ENCODE data around the gene MEX3A.

Gene MEX3A

GRCh38 chr1:156102633-156103511 is 20.6 kb upstream of the MEX3A start:
- Histone ChIP-seq H3K9me3 (no peaks in the 10 kb centered on the region), H3K4me2 (peak overlapping the region; percentile 90), H3K4me1 (peaks cover 57% of the 10 kb centered on the region), H3K27me3 (peaks cover 10% of the 10 kb centered on the region; the same call in 1 of the 2 replicates), H3K4me3 (no peak overlapping the region), H4K20me1 (peaks cover 29% of the 10 kb centered on the region), H3K36me3 (no peaks in the 10 kb centered on the region), H3K27ac (no peak overlapping the region), H3K9ac (no peak overlapping the region)
- no peak for TF ChIP-seq Cebpa-rat (IDR thresholded peaks at IDR 0.05)

GRCh38 chr1:156101880-156102279 is 19.6 kb upstream of the MEX3A start:
- Histone ChIP-seq H3K27ac (no peak overlapping the region), H4K20me1 (peaks cover 39% of the 10 kb centered on the region), H3K9me3 (no peaks in the 10 kb centered on the region), H3K4me1 (peaks cover 64% of the 10 kb centered on the region), H3K9ac (no peak overlapping the region), H3K4me2 (peak overlapping the region; percentile 90; the same call in 1 of the 2 replicates), H3K4me3 (no peak overlapping the region), H3K27me3 (peaks cover 10% of the 10 kb centered on the region; the same call in 1 of the 2 replicates), H3K36me3 (no peaks in the 10 kb centered on the region)
- TF ChIP-seq Cebpa-rat (IDR thresholded peaks at IDR 0.05), result no peak

GRCh38 chr1:156100205-156100995 is 18.1 kb upstream of the MEX3A start:
- no peaks in the 10 kb centered on the region for H3K9me3 ChIP-seq
- no peak for TF ChIP-seq Cebpa-rat (IDR thresholded peaks at IDR 0.05)
- no peak overlapping the region for H3K4me3 ChIP-seq
- no peak overlapping the region for H3K27ac ChIP-seq
- no peak overlapping the region for H3K9ac ChIP-seq
- H3K4me1 ChIP-seq, result peaks cover 67% of the 10 kb centered on the region
- peaks cover 10% of the 10 kb centered on the region; the same call in 1 of the 2 replicates for H3K27me3 ChIP-seq
- no peaks in the 10 kb centered on the region for H3K36me3 ChIP-seq
- no peak overlapping the region for H3K4me2 ChIP-seq
- peaks cover 54% of the 10 kb centered on the region for H4K20me1 ChIP-seq

GRCh38 chr1:156099282-156099681 is 17.0 kb upstream of the MEX3A start:
- no peak overlapping the region for H3K27ac ChIP-seq
- peaks cover 57% of the 10 kb centered on the region for H3K4me1 ChIP-seq
- no peak overlapping the region for H3K4me3 ChIP-seq
- no peaks in the 10 kb centered on the region for H3K36me3 ChIP-seq
- H3K9me3 ChIP-seq, result no peaks in the 10 kb centered on the region
- peaks cover 65% of the 10 kb centered on the region for H4K20me1 ChIP-seq
- H3K27me3 ChIP-seq, result peaks cover 10% of the 10 kb centered on the region; the same call in 1 of the 2 replicates
- H3K9ac ChIP-seq, result no peak overlapping the region
- TF ChIP-seq Cebpa-rat (IDR thresholded peaks at IDR 0.05), result no peak
- H3K4me2 ChIP-seq, result peak overlapping the region; percentile 16; the same call in 1 of the 2 replicates

- Histone ChIP-seq H3K9me3 (no peaks in the 10 kb centered on the region), H3K4me2 (peak overlapping the region; percentile 16; the same call in 1 of the 2 replicates), H4K20me1 (peaks cover 70% of the 10 kb centered on the region), H3K27ac (no peak overlapping the region), H3K36me3 (no peaks in the 10 kb centered on the region), H3K4me3 (no peak overlapping the region), H3K4me1 (peaks cover 52% of the 10 kb centered on the region), H3K9ac (no peak overlapping the region), H3K27me3 (peaks cover 10% of the 10 kb centered on the region; the same call in 1 of the 2 replicates)
- TF ChIP-seq Cebpa-rat (IDR thresholded peaks at IDR 0.05), result no peak
Observed at GRCh38 chr1:156098784-156099183, 16.5 kb upstream of the MEX3A start.

- Histone ChIP-seq H3K36me3 (no peaks in the 10 kb centered on the region), H3K9ac (no peak overlapping the region; the same call in 1 of the 2 replicates), H3K4me3 (no peak overlapping the region)
Observed at GRCh38 chr1:156097499-156098178, 15.4 kb upstream of the MEX3A start.

GRCh38 chr1:156096640-156097391 is 14.6 kb upstream of the MEX3A start:
- no peak for TF ChIP-seq Cebpa-rat (IDR thresholded peaks at IDR 0.05)
- Histone ChIP-seq H4K20me1 (peaks cover 82% of the 10 kb centered on the region), H3K4me3 (no peak overlapping the region), H3K27ac (no peak overlapping the region; the same call in 1 of the 2 replicates), H3K4me2 (peak overlapping the region; percentile 77), H3K27me3 (peaks cover 10% of the 10 kb centered on the region; the same call in 1 of the 2 replicates), H3K36me3 (no peaks in the 10 kb centered on the region), H3K9me3 (no peaks in the 10 kb centered on the region), H3K4me1 (peaks cover 33% of the 10 kb centered on the region), H3K9ac (no peak overlapping the region)

More at GRCh38 chr1:156097499-156098178, 15.4 kb upstream of the MEX3A start:
- H4K20me1 ChIP-seq, result peaks cover 81% of the 10 kb centered on the region
- no peak overlapping the region for H3K27ac ChIP-seq
- peaks cover 41% of the 10 kb centered on the region for H3K4me1 ChIP-seq
- no peak for TF ChIP-seq Cebpa-rat (IDR thresholded peaks at IDR 0.05)
- peaks cover 10% of the 10 kb centered on the region; the same call in 1 of the 2 replicates for H3K27me3 ChIP-seq
- H3K4me2 ChIP-seq, result peak overlapping the region; percentile 77
- no peaks in the 10 kb centered on the region for H3K9me3 ChIP-seq

GRCh38 chr1:156095906-156096508 is 13.7 kb upstream of the MEX3A start:
- H3K4me2 ChIP-seq, result peak overlapping the region; percentile 77
- no peaks in the 10 kb centered on the region for H3K36me3 ChIP-seq
- 0 out of 2 replicates have a peak, but pooled peaks have one; percentile 28 for TF ChIP-seq Cebpa-rat (IDR thresholded peaks at IDR 0.05)
- H3K27ac ChIP-seq, result no peak overlapping the region
- no peaks in the 10 kb centered on the region for H3K9me3 ChIP-seq
- H3K27me3 ChIP-seq, result peaks cover 10% of the 10 kb centered on the region; the same call in 1 of the 2 replicates
- H3K4me3 ChIP-seq, result no peak overlapping the region
- peaks cover 84% of the 10 kb centered on the region for H4K20me1 ChIP-seq
- H3K4me1 ChIP-seq, result peaks cover 30% of the 10 kb centered on the region
- no peak overlapping the region for H3K9ac ChIP-seq
